HepG2 (cell line): ENCODE measurements around the gene PDSS2. TPM values are rescaled to one million over a fixed set of nuclear protein-coding genes. Genes with fewer than 3 reads are reported as not detected.

ENCODE experiments used
- ATAC-seq: fragments of 200-7000 bp; cut with Tn5 transposase; 3 replicates; pipeline ENCODE4 v1.9.1; 2020; ENCODE audit warnings: mild to moderate bottlenecking, moderate library complexity
- BruUV-seq: library from RNA; stranded (reverse); fragments of 400-500 nt; replicated peaks from 2 replicates; lab custom pipeline; 2021; lab: Mats Ljungman, UMichigan
- CTCF ChIA-PET: fragments of 300-600 bp; formaldehyde crosslinking; extraction: SDS; loops from one replicate; lab custom pipeline; 2021; ENCODE audit warnings: low total read pairs, inconsistent platforms, low intra/inter-chr PET ratio; lab: Yijun Ruan, JAX
- POLR2A ChIA-PET: fragments of 350-600 bp; sonication (Branson Sonifier 250); formaldehyde crosslinking; loops from one replicate; lab custom pipeline; 2020; ENCODE audit warnings: antibody characterized with exemption, inconsistent platforms; lab: Yijun Ruan, JAX
- DNase-seq: peaks from one replicate; pipeline ENCODE4 v3.0.0-alpha.2; 2015; ENCODE audit warnings: low spot score
- FAIRE-seq: peaks from 3 replicates; lab custom pipeline; 2011; peaks lifted over from hg19 to GRCh38; lab: Jason Lieb, UNC
- H2AFZ ChIP-seq: one replicate; pipeline ENCODE4 v1.6.1; 2011; ENCODE audit warnings: low read length, inconsistent platforms
- H3K27ac ChIP-seq: fragments of 300-600 bp; 3 replicates; pipeline ENCODE4 v1.8.0; 2011; ENCODE audit warnings: mixed run types, mild to moderate bottlenecking, mixed read lengths, low read length, inconsistent platforms; ENCODE audit not compliant: insufficient read depth; ENCODE audit errors: extremely low read length
- H3K27me3 ChIP-seq, 2 experiments: fragments of 200-600 bp in 1 of 2; 2 replicates in 1 of 2; 3 replicates in 1 of 2; pipeline versions ENCODE4 v1.6.0 to v1.8.0; 2011; ENCODE audit warnings: low read length in 2 of 2, mild to moderate bottlenecking in 2 of 2, moderate library complexity in 2 of 2, inconsistent platforms in 1 of 2; ENCODE audit not compliant: insufficient read depth in 2 of 2, control insufficient read depth in 1 of 2
- H3K36me3 ChIP-seq, 2 experiments: fragments of 200-600 bp in 1 of 2; replicated peaks in 1 of 2; 2 replicates in 1 of 2; 3 replicates in 1 of 2; pipeline versions ENCODE4 v1.5.1 to v1.8.0; 2011; ENCODE audit warnings: low read length in 2 of 2, inconsistent platforms in 1 of 2; ENCODE audit not compliant: insufficient read depth in 2 of 2, control insufficient read depth in 1 of 2
- H3K4me1 ChIP-seq: 2 replicates; pipeline ENCODE4 v1.5.1; 2012; ENCODE audit warnings: low read length, inconsistent platforms; ENCODE audit not compliant: insufficient read depth
- H3K4me2 ChIP-seq: 2 replicates; pipeline ENCODE4 v1.6.0; 2011; ENCODE audit warnings: low read depth, low read length, inconsistent platforms
- H3K4me3 ChIP-seq, 3 experiments: fragments of 200-600 bp in 1 of 3; sonication (generic), shearing (Covaris generic) in 1 of 3; replicated peaks in 1 of 3; 2 replicates each; pipeline ENCODE4 v1.5.1; 2011 to 2016; ENCODE audit warnings: low read length in 3 of 3, inconsistent platforms in 2 of 3, low read depth in 2 of 3, mild to moderate bottlenecking in 2 of 3, control low read depth in 1 of 3, mixed read lengths in 1 of 3; ENCODE audit not compliant: insufficient read depth in 1 of 3
- H3K79me2 ChIP-seq: one replicate; pipeline ENCODE4 v1.6.1; 2011; ENCODE audit warnings: low read length, inconsistent platforms; ENCODE audit not compliant: insufficient read depth
- H3K9ac ChIP-seq: 2 replicates; pipeline ENCODE4 v1.6.0; 2011; ENCODE audit warnings: mild to moderate bottlenecking, low read depth, low read length, inconsistent platforms; ENCODE audit not compliant: insufficient read depth
- H3K9me3 ChIP-seq: 2 replicates; pipeline ENCODE4 v1.5.1; 2012; ENCODE audit warnings: mild to moderate bottlenecking, low read length
- H4K20me1 ChIP-seq: 2 replicates; pipeline ENCODE4 v1.6.0; 2011; ENCODE audit warnings: inconsistent platforms, mild to moderate bottlenecking, low read length, moderate library complexity; ENCODE audit not compliant: insufficient read depth
- FOXA3 ChIP-seq: IDR thresholded peaks from 2 replicates; pipeline ENCODE4 v1.6.1; 2016; ENCODE audit warnings: missing genetic modification reagents, missing compliant biosample characterization
- MIER2 ChIP-seq: IDR thresholded peaks from 2 replicates; pipeline ENCODE4 v1.6.1; 2016; ENCODE audit warnings: missing biosample characterization, missing genetic modification reagents
- SETDB1 ChIP-seq: sonication (generic); formaldehyde crosslinking; IDR thresholded peaks from 2 replicates; pipeline ENCODE4 v1.5.1; 2020; ENCODE audit warnings: missing genetic modification reagents, mild to moderate bottlenecking, borderline replicate concordance
- SMAD1 ChIP-seq: sonication (generic); formaldehyde crosslinking; IDR thresholded peaks from 2 replicates; pipeline ENCODE4 v1.4.0; 2020; ENCODE audit warnings: missing genetic modification reagents, low read depth, mild to moderate bottlenecking, borderline replicate concordance
- SPEN ChIP-seq: sonication (generic); formaldehyde crosslinking; IDR thresholded peaks from 2 replicates; pipeline ENCODE4 v1.5.1; 2020; ENCODE audit warnings: low read depth, mild to moderate bottlenecking, missing genetic modification reagents
- ZBTB21 ChIP-seq: sonication (generic); formaldehyde crosslinking; IDR thresholded peaks from 2 replicates; pipeline ENCODE4 v1.4.0; 2020; ENCODE audit warnings: missing genetic modification reagents
- ZBTB4 ChIP-seq: sonication (generic); formaldehyde crosslinking; IDR thresholded peaks from 2 replicates; pipeline ENCODE4 v1.4.0; 2020; ENCODE audit warnings: missing genetic modification reagents, mild to moderate bottlenecking, borderline replicate concordance
- ZNF121 ChIP-seq: sonication (generic); formaldehyde crosslinking; IDR thresholded peaks from 2 replicates; pipeline ENCODE4 v1.5.0; 2020; ENCODE audit warnings: mild to moderate bottlenecking, missing genetic modification reagents
- ZNF17 ChIP-seq: sonication (generic); formaldehyde crosslinking; IDR thresholded peaks from 2 replicates; pipeline ENCODE4 v1.5.0; 2020; ENCODE audit warnings: mild to moderate bottlenecking, missing genetic modification reagents
- ZNF280B ChIP-seq: sonication (generic); formaldehyde crosslinking; IDR thresholded peaks from 2 replicates; pipeline ENCODE4 v1.5.0; 2020; ENCODE audit warnings: missing genetic modification reagents, mild to moderate bottlenecking, borderline replicate concordance
- ZNF33B ChIP-seq: sonication (generic); formaldehyde crosslinking; IDR thresholded peaks from 2 replicates; pipeline ENCODE4 v1.5.1; 2020; ENCODE audit warnings: mild to moderate bottlenecking, missing genetic modification reagents
- ZNF383 ChIP-seq: sonication (generic); formaldehyde crosslinking; IDR thresholded peaks from 2 replicates; pipeline ENCODE4 v1.4.0; 2020; ENCODE audit warnings: missing genetic modification reagents, mild to moderate bottlenecking, borderline replicate concordance
- ZNF501 ChIP-seq: sonication (generic); formaldehyde crosslinking; IDR thresholded peaks from 2 replicates; pipeline ENCODE4 v1.5.1; 2020; ENCODE audit warnings: mild to moderate bottlenecking, moderate library complexity, missing genetic modification reagents
- ZSCAN22 ChIP-seq: sonication (generic); formaldehyde crosslinking; IDR thresholded peaks from 2 replicates; pipeline ENCODE4 v1.4.0; 2020; ENCODE audit warnings: mild to moderate bottlenecking, missing genetic modification reagents
- WGBS: methylation state at CpG from one replicate; pipeline ENCODE4 v1.1.6; 2017; ENCODE audit warnings: low lambda C conversion rate; 5-methylcytosine and 5-hydroxymethylcytosine counted together
- in situ Hi-C: cut with HindIII; loops from 2 replicates; pipeline ENCODE4 v1.10.0; 2017; ENCODE audit warnings: low pct_unique_long_range_greater_than_20kb; ENCODE audit not compliant: extremely low pct_ligation_motif_present
- intact Hi-C: fragments of 100-400 bp; cut with micrococcal nuclease; formaldehyde crosslinking; loops from one replicate; pipeline ENCODE4 v1.10.0; 2022; ENCODE audit not compliant: unreplicated experiment
- polyA plus RNA-seq, 8 experiments: library from polyadenylated mRNA; depleted of rRNA in 3 of 8; stranded (reverse) in 7 of 8; unstranded in 1 of 8; fragments of >200 nt; fragmentation: Illumina TruSeq in 4 of 8; extraction: Trizol in 4 of 8; gene quantifications; 2 replicates each; pipeline versions ENCODE4 v1.2.1 to v1.2.3, GENCODE V29; 2011 to 2016; ENCODE audit warnings: low read depth in 4 of 8, missing spikeins in 1 of 8, mixed read lengths in 1 of 8; ENCODE audit not compliant: insufficient read depth in 1 of 8
- total RNA-seq, 5 experiments: library from RNA; depleted of rRNA; stranded (reverse); fragments of >200 nt; fragmentation: Illumina TruSeq; extraction: Trizol; gene quantifications; 2 replicates each; pipeline ENCODE4 v1.2.3, GENCODE V29; 2016; ENCODE audit warnings: low read depth in 1 of 5

The PDSS2 gene
- total and polyA plus RNA-seq, 2 of the 13 experiments (the other 11 are each of a cell fraction or from before 2014, with no cell fraction given) = 16.2 to 17.0 TPM

- TF ChIP-seq ZNF280B (no peak), ZBTB4 (no peak), SETDB1 (CRISPR knock-in tag) (no peak), ZBTB21 (CRISPR knock-in tag) (no peak), ZNF383 (CRISPR knock-in tag) (no peak), ZNF33B (CRISPR knock-in tag) (no peak), ZNF501 (CRISPR knock-in tag) (no peak)
Measured at GRCh38 chr6:107271208-107271790, 188.1 kb downstream of the PDSS2 start (continued).

GRCh38 chr6:107267634-107268033 lies 191.7 kb downstream of the PDSS2 start:
- peaks cover 49% of the 10 kb centered on the region for H3K4me1 ChIP-seq
- peaks cover 0 to 3% of the 10 kb centered on the region in 2 experiments; a peak in 1 of 5 replicates for H3K36me3 ChIP-seq
- no peaks in the 10 kb centered on the region for H3K9me3 ChIP-seq
- in situ Hi-C loops = no loop called here
- ChIA-PET POLR2A (no interaction called here), CTCF (no interaction called here)
- DNase-seq (no peak), FAIRE-seq (no peak), ATAC-seq (no peak)
- WGBS = 96% methylated on average over 1 of the region's 1 CpG
- no TSS peak for BruUV-seq
- TF ChIP-seq SPEN (CRISPR knock-in tag) (no peak), SMAD1 (CRISPR knock-in tag) (no peak), FOXA3 (CRISPR knock-in tag) (no peak), ZSCAN22 (CRISPR knock-in tag) (no peak), MIER2 (CRISPR knock-in tag) (no peak), ZNF17 (no peak), ZNF121 (peak; percentile 81)
- no peak overlapping the region for H3K9ac ChIP-seq
- H3K4me2 ChIP-seq = no peak overlapping the region
- no peaks in the 10 kb centered on the region for H3K79me2 ChIP-seq
- intact Hi-C loops = no loop called here
- H3K4me3 ChIP-seq = no peak overlapping the region
- no peak overlapping the region for H3K27ac ChIP-seq
- no peaks in the 10 kb centered on the region for H3K27me3 ChIP-seq
- no peak overlapping the region for H2AFZ ChIP-seq
- H4K20me1 ChIP-seq = no peaks in the 10 kb centered on the region; the same call in 1 of the 2 replicates
